H1 (cell line): ENCODE results near the gene RFLNA. TPM values are rescaled to one million over a fixed set of nuclear protein-coding genes. Genes with fewer than 3 reads are reported as not detected.

ENCODE experiments used
- ASH2L ChIP-seq: fragments of 200-600, 300-600 bp; sonication (generic); IDR thresholded peaks from one replicate; pipeline ENCODE4 v1.7.1; 2017; ENCODE audit warnings: low read length
- JUN ChIP-seq: IDR thresholded peaks from 2 replicates; pipeline ENCODE4 v1.6.1; 2011; ENCODE audit warnings: low read depth, mild to moderate bottlenecking, improper control_type of control experiment, low read length
- MAX ChIP-seq: IDR thresholded peaks from 2 replicates; pipeline ENCODE4 v1.6.1; 2012; ENCODE audit warnings: inconsistent platforms
- POLR2A ChIP-seq, 2 experiments: IDR thresholded peaks; 1 replicate in 1 of 2; 2 replicates in 1 of 2; pipeline ENCODE4 v1.6.1; 2011; ENCODE audit warnings: low read depth in 2 of 2, low read length in 2 of 2, mild to moderate bottlenecking in 2 of 2; ENCODE audit errors: control extremely low read depth in 1 of 2
- POLR2AphosphoS5 ChIP-seq: IDR thresholded peaks from 2 replicates; pipeline ENCODE4 v1.6.1; 2011; ENCODE audit warnings: low read depth, low read length
- SP1 ChIP-seq: IDR thresholded peaks from 2 replicates; pipeline ENCODE4 v1.6.1; 2011; ENCODE audit warnings: low read depth, low read length
- TAF1 ChIP-seq: IDR thresholded peaks from 2 replicates; pipeline ENCODE4 v1.6.1; 2011; ENCODE audit warnings: mild to moderate bottlenecking, low read depth, low read length
- YY1 ChIP-seq: IDR thresholded peaks from 2 replicates; pipeline ENCODE4 v1.6.1; 2011; ENCODE audit warnings: low read depth, mild to moderate bottlenecking, low read length
- polyA plus RNA-seq, 7 experiments: library from polyadenylated mRNA; depleted of rRNA in 3 of 7; stranded (reverse) in 5 of 7; unstranded in 2 of 7; fragments of >200 nt in 5 of 7; fragments of 200-250 nt in 2 of 7; gene quantifications; 1 replicate in 5 of 7; 2 replicates in 1 of 7; 4 replicates in 1 of 7; pipeline versions ENCODE4 v1.2.1 to v1.2.3, GENCODE V29; 2011 to 2013; ENCODE audit warnings: missing spikeins in 2 of 7, mixed read lengths in 2 of 7
- total RNA-seq: library from RNA; stranded (reverse); fragmentation: NEBNext Ultra II Directional; extraction: Animal tissue kit (Norgen Biotek cat#: 25700); gene quantifications from 2 replicates; pipeline ENCODE4 v1.2.1, GENCODE V29; 2021
- TF ChIP-seq, protein P1 (sequence below): IDR thresholded peaks from 2 replicates; pipeline ENCODE4 v1.6.1; 2011; ENCODE audit warnings: low read depth, mild to moderate bottlenecking, low read length; ENCODE audit not compliant: insufficient read depth

RFLNA gene
- total and polyA plus RNA-seq, 2 of the 8 experiments (the other 6 are each of a cell fraction or from before 2014, with no cell fraction given): 6.4 to 6.6 TPM

DNA sequence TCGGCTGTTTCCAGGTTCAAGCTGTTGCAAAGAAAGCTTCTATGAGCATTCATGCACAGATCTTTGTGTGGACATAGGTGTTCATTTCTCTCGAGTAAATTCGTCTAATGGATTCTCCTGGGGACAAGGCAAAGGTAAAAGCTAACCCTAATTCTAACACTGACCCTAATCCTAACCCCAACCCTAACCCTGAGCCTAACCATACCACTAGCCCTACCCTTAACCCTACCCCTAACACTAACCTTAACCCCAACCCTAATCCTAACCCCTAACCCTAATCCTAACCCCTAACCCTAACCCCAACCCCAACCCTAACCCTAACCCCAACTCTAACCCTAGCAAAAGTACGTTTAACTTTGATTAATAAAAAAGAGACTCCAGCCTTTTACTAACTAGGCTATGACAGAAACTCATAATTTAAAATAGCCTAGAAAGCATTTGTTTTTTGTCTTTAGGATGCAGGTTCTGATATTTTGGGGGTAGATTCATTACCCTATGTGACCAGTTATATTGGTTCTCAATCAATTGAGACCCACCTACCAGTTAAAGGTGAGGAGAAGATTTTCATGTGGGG lies 27.6 kb upstream of the RFLNA start (continued):
- TF ChIP-seq POLR2AphosphoS5 (no peak), POLR2A (IDR thresholded peaks at IDR 0.05; ENCODE audit: control extremely low read depth in 1 of 2, low read depth in 2 of 2, low read length in 2 of 2) (no peak), SP1 (no peak), TAF1 (no peak), YY1 (no peak), MAX (no peak), JUN (no peak), ASH2L (no peak)
- TF ChIP-seq, protein P1, sequence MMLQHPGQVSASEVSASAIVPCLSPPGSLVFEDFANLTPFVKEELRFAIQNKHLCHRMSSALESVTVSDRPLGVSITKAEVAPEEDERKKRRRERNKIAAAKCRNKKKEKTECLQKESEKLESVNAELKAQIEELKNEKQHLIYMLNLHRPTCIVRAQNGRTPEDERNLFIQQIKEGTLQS: no peak
